Measurements from ENCODE around the gene TACR2.

Gene TACR2

GRCh38 chr10:69401416-69401815 is 15.3 kb downstream of the TACR2 start:
- no peak for DNase-seq

- DNase-seq = no peak
Measured at GRCh38 chr10:69400936-69401335, 15.8 kb downstream of the TACR2 start.

- DNase-seq = no peak
Measured at GRCh38 chr10:69398466-69398865, 18.3 kb downstream of the TACR2 start.

GRCh38 chr10:69397972-69398371 is 18.7 kb downstream of the TACR2 start:
- no peak for DNase-seq

- DNase-seq = no peak
Measured at GRCh38 chr10:69394020-69394419, 22.7 kb downstream of the TACR2 start.

- peak in 12 of 14 donors; percentile 28 to 77 (median 54) for DNase-seq
Measured at GRCh38 chr10:69392481-69393000, 24.2 kb downstream of the TACR2 start.

GRCh38 chr10:69391158-69391557 is 25.6 kb downstream of the TACR2 start:
- DNase-seq = no peak

GRCh38 chr10:69389827-69390490 is 26.8 kb downstream of the TACR2 start:
- DNase-seq = no peak

- no peak for DNase-seq
Measured at GRCh38 chr10:69388488-69388887, 28.2 kb downstream of the TACR2 start.

- no peak for DNase-seq
Measured at GRCh38 chr10:69387500-69387899, 29.2 kb downstream of the TACR2 start.

GRCh38 chr10:69385454-69386350 is 31.0 kb downstream of the TACR2 start:
- DNase-seq = no peak

- no peak for DNase-seq
Measured at GRCh38 chr10:69384320-69384719, 32.4 kb downstream of the TACR2 start.

- no peak for DNase-seq
Measured at GRCh38 chr10:69383558-69383957, 33.2 kb downstream of the TACR2 start.

- DNase-seq = no peak
Measured at GRCh38 chr10:69382382-69383117, 34.2 kb downstream of the TACR2 start.

- DNase-seq = no peak
Measured at GRCh38 chr10:69379800-69380199, 36.9 kb downstream of the TACR2 start.

GRCh38 chr10:69377933-69378332 is 38.8 kb downstream of the TACR2 start:
- DNase-seq = no peak

GRCh38 chr10:69377191-69377590 is 39.5 kb downstream of the TACR2 start:
- DNase-seq = no peak

GRCh38 chr10:69376662-69377061 is 40.1 kb downstream of the TACR2 start:
- no peak for DNase-seq

GRCh38 chr10:69375307-69376151 is 41.2 kb downstream of the TACR2 start:
- peak in 9 of 14 donors; percentile 22 to 97 (median 31) for DNase-seq

GRCh38 chr10:69374931-69375306 is 41.8 kb downstream of the TACR2 start:
- DNase-seq = no peak

- peak in 1 of 14 donors; percentile 58 for DNase-seq
Measured at GRCh38 chr10:69374242-69374641, 42.5 kb downstream of the TACR2 start.

Measured in C1 segment of cervical spinal cord (tissue), 14 donors.